CMK (cell line): ENCODE data around the gene CNPPD1.

ENCODE experiments used
- DNase-seq: peaks from one replicate; pipeline ENCODE4 v3.0.0-alpha.2; 2010; ENCODE audit warnings: low read depth

CNPPD1 gene

DNA sequence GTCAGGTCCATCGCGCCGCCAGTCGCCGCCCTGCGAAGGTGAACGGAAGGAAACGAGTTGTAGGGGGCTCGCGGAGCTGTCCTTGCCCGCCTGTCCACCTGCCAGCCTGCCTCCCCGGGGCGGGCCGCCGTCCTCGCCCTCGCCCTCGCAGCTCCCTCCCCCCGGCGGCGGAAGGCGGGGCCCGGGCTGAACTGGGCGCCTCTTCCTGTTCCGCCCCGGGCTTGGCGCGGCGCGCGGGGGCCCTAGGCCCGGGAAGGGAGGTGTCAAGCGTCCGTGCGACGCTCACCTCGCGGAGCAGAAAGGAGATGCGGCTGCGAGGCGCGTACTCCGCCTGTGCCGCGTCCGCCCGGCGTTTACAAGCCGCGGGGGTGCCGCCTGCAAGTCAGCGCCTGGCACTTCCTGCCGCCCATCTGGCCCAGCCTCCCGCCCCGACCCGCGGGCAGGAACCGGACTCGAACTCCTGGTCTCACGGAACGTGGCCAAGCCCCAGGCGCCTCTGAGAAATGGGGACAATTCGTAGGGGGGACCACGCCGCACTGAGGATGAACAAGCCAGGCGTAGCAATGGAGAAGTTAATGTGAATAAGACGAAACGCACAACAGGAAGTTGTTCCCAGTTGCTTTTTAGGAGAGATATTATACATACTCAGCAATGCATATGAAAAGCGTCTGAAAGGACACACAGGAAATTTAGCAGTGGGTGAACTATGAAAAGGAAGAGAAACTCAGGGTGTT, at the start of gene CNPPD1:
CNPPD1 (minus strand) TSS at position 108 of the 734 bp plus-strand sequence; CDS start at position 11, 97 bp downstream.
- peak; percentile 77 for DNase-seq

- DNase-seq = no peak
These were observed 48.6 kb upstream of the CNPPD1 start for GRCh38 chr2:219225350-219225749.

- no peak for DNase-seq
These were observed 47.3 kb upstream of the CNPPD1 start for GRCh38 chr2:219223831-219224610.

- no peak for DNase-seq
These were observed 45.3 kb upstream of the CNPPD1 start for GRCh38 chr2:219221957-219222518.

DNA sequence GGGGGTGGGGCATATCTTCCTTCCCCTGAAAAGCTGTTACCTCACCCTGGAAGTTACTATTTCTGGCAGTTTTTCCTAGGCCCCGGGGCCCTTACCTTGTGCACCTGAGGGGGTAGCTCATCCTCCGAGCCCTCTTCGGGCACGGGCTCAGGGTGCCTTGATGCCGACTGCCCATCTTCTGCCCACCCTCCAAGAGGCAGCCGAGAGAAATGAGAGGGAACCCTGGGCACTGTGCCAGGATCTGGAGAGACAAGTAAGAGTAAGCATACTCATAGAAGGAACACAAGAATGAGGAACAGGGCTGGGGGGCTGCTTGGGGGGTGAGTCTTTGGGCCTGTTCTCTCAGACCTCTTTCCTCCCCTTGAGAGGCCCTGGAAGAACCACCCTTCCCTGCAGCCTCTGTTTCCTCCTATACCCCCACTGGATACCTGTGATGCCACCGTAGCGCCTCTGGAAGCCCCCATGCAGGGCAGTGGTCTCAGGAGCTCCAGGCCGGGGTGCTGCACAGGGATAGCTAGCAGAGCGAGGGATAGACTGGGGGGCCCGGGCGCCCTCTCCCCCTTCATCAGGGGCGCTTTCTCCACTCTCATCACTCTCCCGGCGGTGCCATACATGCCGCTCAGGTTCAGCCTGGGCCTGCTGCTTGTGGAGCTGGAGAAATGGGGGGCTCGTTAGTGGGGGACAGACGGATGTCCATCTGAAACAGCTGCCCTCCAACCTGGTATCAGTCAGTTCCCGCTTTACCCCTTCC, 44.1 kb upstream of the CNPPD1 start:
- DNase-seq = no peak

- no peak for DNase-seq
These were observed 43.2 kb upstream of the CNPPD1 start for GRCh38 chr2:219219784-219220532.

DNA sequence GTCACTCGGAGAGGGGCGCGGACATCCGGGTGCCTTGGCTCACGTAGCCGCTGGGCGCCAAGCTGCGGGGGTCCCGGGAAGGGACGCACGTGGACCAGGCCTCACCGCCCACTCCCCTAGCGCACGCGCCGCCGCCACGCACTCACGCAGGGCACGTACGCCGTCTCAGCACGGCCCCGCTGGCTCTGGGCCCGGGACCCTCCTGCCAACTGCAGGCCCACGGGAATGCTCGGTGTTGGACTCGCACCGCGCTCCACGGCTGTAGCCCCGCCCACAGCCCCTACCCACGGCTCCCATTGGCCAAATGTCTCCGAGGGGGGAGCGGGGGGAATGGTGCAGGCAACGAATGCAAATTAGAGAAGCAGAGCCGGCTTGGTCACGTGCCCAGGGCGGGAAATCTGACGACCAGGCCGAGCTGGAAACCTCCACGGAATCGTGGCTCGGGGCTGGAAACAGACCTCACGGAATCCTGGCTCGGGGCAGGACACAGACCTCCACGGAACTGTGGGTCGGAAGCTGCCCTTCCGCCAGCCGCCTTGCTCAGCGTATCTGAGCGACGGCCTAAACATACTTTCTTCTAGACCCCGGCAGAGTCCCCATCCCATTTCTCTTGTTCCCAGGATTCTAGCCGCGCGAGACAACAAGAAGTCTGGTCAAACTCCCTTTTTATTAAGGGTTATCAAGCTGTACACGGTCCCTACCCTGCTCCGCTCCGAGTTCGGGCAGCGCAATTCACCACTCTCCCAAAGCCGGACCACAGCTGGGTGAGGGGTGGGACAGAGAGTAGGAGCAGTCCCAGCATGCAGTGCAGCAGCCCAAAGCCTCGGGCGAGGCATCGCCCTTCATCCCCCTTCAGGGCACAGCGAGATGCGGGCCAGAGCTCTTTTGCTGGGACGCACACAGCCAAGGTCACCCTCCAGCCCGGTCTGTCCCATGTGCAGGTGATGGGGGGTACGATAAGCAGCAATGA, 42.3 kb upstream of the CNPPD1 start, which contains the start of gene ABCB6:
ABCB6 (minus strand) TSS at position 227 of the 970 bp plus-strand sequence. CDS start 285 bp downstream, outside the sequence.
- DNase-seq = peak; percentile 77

- DNase-seq = no peak
These were observed 41.5 kb upstream of the CNPPD1 start for GRCh38 chr2:219218217-219218731.

- DNase-seq = no peak
These were observed 39.8 kb upstream of the CNPPD1 start for GRCh38 chr2:219216535-219216915.

DNA sequence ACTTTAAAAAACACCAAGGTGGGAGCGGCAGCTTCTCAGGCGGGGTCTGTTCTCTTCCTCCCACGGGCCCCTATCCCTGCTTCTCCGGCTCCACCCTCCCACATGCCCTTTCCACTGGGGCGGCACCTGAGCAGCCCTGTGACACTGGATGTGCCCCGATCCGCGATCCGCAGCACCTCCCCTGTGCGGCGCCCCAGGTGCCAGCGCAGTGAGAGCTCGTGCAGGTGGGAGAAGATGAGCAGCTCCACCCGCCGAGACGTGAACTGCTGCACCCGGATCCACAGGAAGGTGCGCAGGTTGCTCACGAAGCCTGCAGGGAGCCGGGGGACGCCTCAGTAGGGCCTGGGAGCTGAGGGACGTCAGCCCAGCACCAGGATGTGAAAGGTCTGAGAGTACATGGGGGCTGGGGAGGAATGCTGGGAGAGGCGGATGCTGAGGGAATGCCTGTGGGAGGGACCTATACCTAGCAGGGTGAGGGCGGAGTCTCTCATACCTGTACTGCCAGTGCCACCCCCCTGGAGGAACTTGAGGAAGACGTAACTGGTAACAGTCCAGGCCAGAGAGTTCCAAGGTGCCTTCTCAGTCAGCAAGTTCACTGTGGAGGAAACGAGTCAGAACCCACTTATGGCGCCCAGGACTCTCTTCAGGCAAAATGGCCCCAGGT, 39.3 kb upstream of the CNPPD1 start:
- no peak for DNase-seq

- no peak for DNase-seq
These were observed 38.1 kb upstream of the CNPPD1 start for GRCh38 chr2:219214786-219215185.

DNA sequence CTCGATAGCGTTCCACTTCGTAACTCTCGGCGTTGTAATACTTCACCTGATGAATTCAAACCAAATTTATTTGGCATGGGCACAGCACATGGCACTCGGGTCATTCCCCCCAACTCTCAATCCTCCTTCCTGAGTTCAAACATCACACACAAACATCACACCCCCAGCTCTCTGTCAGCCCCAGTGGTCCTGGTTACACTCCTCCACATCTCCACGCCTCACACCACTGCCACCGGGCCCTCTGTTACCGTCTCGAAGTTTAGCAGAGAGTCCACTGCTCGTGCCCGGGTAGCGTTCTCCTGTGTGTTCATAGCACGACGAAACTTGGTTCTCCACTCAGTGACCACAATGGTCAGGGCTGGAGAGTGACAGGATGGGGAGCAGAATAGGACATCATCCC, 37.4 kb upstream of the CNPPD1 start:
- DNase-seq = no peak

DNA sequence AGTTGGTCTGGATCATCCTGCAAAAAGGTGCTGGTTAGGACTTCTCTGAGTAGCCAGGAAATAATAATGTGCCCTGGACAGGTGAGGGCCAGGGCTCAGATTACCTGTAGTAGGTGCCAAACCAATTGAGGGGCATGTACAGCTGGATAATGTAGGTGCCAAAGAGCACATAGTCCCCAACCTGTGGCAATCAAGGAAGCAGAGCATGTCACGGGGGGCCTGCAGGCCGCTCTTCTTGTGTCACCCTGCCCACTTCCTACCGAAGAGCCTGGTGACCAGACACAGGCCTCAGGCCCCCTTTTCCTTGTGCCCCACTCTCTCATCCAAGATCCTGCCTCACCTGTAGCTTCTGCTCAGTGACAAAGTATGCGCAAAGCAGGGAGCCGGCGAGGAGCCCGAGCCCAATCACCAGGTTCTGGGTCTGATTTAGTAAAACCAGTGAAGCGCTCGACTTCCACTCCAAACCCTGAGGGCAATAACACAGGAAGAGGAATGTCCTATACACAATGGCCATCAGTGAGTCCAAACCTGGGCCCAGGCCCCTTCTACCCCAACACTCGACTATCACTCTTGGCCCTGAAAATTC, 36.9 kb upstream of the CNPPD1 start:
- no peak for DNase-seq

GRCh38 chr2:219213026-219213415, 36.3 kb upstream of the CNPPD1 start:
- DNase-seq = no peak

GRCh38 chr2:219210886-219211362, 34.2 kb upstream of the CNPPD1 start:
- DNase-seq = no peak

GRCh38 chr2:219210196-219210885, 33.6 kb upstream of the CNPPD1 start:
- no peak for DNase-seq

- no peak for DNase-seq
These were observed 32.8 kb upstream of the CNPPD1 start for GRCh38 chr2:219209236-219210195.
